ENCODE measurements around the gene KMT5B. TPM values are rescaled to one million over a fixed set of nuclear protein-coding genes. Genes with fewer than 3 reads are reported as not detected.

KMT5B gene
- total RNA-seq, 1 experiment from 2014 or later, result 43.8 TPM

GRCh38 chr11:68140496-68141245 lies 72.4 kb downstream of the KMT5B start (continued):
- no peak for TF ChIP-seq MLX (CRISPR knock-in tag; IDR thresholded peaks at IDR 0.05)
- TF ChIP-seq, protein P1, sequence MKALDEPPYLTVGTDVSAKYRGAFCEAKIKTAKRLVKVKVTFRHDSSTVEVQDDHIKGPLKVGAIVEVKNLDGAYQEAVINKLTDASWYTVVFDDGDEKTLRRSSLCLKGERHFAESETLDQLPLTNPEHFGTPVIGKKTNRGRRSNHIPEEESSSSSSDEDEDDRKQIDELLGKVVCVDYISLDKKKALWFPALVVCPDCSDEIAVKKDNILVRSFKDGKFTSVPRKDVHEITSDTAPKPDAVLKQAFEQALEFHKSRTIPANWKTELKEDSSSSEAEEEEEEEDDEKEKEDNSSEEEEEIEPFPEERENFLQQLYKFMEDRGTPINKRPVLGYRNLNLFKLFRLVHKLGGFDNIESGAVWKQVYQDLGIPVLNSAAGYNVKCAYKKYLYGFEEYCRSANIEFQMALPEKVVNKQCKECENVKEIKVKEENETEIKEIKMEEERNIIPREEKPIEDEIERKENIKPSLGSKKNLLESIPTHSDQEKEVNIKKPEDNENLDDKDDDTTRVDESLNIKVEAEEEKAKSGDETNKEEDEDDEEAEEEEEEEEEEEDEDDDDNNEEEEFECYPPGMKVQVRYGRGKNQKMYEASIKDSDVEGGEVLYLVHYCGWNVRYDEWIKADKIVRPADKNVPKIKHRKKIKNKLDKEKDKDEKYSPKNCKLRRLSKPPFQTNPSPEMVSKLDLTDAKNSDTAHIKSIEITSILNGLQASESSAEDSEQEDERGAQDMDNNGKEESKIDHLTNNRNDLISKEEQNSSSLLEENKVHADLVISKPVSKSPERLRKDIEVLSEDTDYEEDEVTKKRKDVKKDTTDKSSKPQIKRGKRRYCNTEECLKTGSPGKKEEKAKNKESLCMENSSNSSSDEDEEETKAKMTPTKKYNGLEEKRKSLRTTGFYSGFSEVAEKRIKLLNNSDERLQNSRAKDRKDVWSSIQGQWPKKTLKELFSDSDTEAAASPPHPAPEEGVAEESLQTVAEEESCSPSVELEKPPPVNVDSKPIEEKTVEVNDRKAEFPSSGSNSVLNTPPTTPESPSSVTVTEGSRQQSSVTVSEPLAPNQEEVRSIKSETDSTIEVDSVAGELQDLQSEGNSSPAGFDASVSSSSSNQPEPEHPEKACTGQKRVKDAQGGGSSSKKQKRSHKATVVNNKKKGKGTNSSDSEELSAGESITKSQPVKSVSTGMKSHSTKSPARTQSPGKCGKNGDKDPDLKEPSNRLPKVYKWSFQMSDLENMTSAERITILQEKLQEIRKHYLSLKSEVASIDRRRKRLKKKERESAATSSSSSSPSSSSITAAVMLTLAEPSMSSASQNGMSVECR (CRISPR knock-in tag; IDR thresholded peaks at IDR 0.05; ENCODE audit: borderline replicate concordance), result no peak
- no peak for TF ChIP-seq NR1H2 (CRISPR knock-in tag; IDR thresholded peaks at IDR 0.05)

DNA sequence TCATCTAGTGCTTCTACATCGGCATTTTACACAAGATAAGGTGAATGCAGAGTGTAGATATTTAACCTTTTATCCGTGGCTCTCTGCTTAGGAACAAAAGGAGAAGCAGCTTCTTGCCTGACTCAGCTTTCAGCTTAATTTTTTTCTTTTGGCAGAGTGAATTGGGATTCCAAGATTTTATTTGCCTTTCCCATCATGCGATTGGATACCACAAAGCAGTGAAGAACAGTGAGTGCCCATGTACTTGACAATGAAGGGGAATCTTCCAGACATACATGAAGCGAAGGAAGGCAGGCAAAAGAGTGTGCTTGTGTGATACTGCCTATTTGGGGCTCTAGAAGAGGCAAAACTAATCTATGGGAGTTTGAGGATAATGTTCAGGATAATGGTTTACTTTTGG lies 74.9 kb downstream of the KMT5B start:
- DNase-seq (ENCODE audit: low spot score), result no peak
- no peak for ATAC-seq
- Mint-ChIP-seq H3K9me3 (peaks cover 27% of the 10 kb centered on the region), H3K27ac (no peak overlapping the region), H3K27me3 (ENCODE audit: low read depth) (peaks cover 5% of the 10 kb centered on the region; the same call in 1 of the 2 replicates), H3K36me3 (peaks cover 25% of the 10 kb centered on the region), H3K4me3 (no peak overlapping the region), H3K4me1 (0 out of 2 replicates have a peak, but pooled peaks cover 4% of the 10 kb centered on the region)
- CTCF ChIA-PET, result interaction anchor here (0.7 kb wide), 1 partner anchor 65 kb away, joined by 4 read pairs; no protein-coding TSS in a partner anchor
- POLR2A ChIA-PET, result no interaction called here
- TF ChIP-seq, protein P2, sequence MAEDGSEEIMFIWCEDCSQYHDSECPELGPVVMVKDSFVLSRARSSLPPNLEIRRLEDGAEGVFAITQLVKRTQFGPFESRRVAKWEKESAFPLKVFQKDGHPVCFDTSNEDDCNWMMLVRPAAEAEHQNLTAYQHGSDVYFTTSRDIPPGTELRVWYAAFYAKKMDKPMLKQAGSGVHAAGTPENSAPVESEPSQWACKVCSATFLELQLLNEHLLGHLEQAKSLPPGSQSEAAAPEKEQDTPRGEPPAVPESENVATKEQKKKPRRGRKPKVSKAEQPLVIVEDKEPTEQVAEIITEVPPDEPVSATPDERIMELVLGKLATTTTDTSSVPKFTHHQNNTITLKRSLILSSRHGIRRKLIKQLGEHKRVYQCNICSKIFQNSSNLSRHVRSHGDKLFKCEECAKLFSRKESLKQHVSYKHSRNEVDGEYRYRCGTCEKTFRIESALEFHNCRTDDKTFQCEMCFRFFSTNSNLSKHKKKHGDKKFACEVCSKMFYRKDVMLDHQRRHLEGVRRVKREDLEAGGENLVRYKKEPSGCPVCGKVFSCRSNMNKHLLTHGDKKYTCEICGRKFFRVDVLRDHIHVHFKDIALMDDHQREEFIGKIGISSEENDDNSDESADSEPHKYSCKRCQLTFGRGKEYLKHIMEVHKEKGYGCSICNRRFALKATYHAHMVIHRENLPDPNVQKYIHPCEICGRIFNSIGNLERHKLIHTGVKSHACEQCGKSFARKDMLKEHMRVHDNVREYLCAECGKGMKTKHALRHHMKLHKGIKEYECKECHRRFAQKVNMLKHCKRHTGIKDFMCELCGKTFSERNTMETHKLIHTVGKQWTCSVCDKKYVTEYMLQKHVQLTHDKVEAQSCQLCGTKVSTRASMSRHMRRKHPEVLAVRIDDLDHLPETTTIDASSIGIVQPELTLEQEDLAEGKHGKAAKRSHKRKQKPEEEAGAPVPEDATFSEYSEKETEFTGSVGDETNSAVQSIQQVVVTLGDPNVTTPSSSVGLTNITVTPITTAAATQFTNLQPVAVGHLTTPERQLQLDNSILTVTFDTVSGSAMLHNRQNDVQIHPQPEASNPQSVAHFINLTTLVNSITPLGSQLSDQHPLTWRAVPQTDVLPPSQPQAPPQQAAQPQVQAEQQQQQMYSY (CRISPR knock-in tag; IDR thresholded peaks at IDR 0.05), result no peak
- TF ChIP-seq SP1 (CRISPR knock-in tag; conservative IDR thresholded peaks at IDR 0.05) (no peak), MYBL2 (CRISPR knock-in tag; IDR thresholded peaks at IDR 0.05) (no peak), ZNF121 (CRISPR knock-in tag; IDR thresholded peaks at IDR 0.05) (no peak), NR1H2 (CRISPR knock-in tag; IDR thresholded peaks at IDR 0.05) (no peak), ZNF425 (CRISPR knock-in tag; conservative IDR thresholded peaks at IDR 0.05) (no peak), ESRRA (CRISPR knock-in tag; IDR thresholded peaks at IDR 0.05; ENCODE audit: borderline replicate concordance) (no peak), ZNF671 (CRISPR knock-in tag; IDR thresholded peaks at IDR 0.05) (no peak), HMGA2 (CRISPR knock-in tag; IDR thresholded peaks at IDR 0.05) (no peak), GABPB1 (CRISPR knock-in tag; IDR thresholded peaks at IDR 0.05) (no peak)
- TF ChIP-seq, protein P3, sequence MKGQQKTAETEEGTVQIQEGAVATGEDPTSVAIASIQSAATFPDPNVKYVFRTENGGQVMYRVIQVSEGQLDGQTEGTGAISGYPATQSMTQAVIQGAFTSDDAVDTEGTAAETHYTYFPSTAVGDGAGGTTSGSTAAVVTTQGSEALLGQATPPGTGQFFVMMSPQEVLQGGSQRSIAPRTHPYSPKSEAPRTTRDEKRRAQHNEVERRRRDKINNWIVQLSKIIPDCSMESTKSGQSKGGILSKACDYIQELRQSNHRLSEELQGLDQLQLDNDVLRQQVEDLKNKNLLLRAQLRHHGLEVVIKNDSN (CRISPR knock-in tag; IDR thresholded peaks at IDR 0.05), result no peak
- TF ChIP-seq, protein P4, sequence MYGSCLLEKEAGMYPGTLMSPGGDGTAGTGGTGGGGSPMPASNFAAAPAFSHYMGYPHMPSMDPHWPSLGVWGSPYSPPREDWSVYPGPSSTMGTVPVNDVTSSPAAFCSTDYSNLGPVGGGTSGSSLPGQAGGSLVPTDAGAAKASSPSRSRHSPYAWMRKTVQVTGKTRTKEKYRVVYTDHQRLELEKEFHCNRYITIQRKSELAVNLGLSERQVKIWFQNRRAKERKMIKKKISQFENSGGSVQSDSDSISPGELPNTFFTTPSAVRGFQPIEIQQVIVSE (CRISPR knock-in tag; IDR thresholded peaks at IDR 0.05; ENCODE audit: borderline replicate concordance), result no peak
